HPDE6-E6E7 (cell line): Measurements from ENCODE around the gene HMX2.

Experiments
- DNase-seq: peaks from one replicate; pipeline ENCODE4 v3.0.0; 2011; ENCODE audit warnings: missing footprints; ENCODE audit errors: extremely low spot score

HMX2 gene

DNA sequence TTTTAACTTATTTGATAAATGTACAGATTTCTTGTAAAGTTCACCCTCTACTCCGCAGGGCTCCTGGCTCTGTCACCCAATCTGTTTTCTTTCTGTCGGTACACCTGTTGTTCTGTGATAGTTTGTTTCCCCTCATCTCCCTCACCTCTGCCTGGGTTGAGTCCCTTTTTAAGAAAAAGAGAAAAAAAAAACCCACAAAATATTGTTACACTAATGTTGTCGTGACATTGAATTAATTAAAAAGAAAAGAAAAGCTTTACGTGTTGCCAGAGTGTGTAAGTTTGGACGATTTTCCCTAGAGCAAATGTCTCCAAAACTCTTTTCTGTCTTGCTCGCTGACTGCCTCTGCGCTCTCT is 8.8 kb upstream of the HMX2 start:
- no peak for DNase-seq

DNA sequence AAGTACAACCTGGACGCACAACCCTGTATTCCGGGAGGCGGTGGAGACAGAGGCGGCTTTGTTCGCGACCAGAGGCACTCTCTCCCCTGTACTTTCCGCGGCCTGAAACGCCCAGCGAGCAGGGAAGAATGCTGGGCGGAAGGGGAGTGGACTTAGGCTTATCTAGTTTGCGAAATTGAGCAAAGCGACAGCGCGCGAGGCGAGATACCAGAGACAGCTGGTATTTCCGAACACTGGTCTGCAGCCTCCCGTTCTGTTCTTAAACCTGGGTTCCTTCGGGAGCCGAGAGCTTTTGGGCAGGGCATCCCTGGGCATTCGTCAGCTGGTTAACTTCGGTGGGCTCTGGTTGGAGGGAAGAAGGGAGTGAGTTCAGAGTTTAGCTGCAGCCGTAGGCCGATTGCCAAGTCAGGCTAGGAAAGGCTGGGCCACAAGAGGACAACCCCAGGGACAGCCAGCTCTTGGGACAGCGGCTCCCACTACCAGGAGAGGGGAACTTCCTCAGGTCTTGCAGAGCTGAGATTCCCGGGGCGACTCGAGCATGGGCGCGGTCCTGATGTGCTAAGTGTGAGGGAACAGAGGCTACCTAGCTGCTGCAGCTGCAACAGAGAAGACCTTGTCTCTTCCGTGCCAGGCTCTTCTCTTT is 8.3 kb upstream of the HMX2 start:
- no peak for DNase-seq

DNA sequence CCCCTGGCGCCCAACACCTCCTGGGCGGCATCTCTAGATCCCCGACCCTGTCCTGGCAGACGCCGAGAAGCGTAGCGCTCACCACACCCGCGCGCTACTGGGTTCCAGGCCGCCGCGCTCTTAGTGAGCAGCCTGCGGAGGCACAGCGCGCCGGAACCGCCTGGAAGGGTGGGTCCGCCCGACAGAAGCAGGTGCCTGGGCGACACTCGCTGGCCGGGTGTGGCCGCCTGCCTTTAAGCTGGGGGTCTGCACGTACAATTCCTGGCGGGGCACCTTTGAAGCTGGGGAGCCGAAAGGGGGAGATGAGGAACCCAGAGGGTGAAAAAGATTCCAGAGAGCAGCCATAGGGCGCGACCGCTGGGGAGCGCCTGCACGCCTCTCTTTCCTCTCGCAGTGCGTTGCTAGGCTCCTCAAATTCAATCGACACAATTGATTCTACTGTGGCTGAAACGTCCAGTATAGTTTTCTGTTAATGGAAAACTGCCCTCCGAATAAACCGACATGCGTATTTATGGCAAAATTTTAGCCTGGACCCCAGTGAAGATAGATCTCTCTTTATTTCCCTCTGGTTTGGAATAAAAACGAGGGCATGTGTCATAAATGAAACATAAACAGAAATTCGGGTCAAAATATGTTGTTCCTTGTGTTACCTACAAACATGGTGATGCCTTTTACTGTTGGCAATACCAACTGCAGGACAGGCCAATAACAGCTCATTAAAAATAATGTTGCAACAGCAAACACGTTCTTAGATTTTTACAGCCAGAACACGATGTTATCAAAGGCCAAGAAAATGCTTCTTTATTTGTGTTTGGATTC is 7.6 kb upstream of the HMX2 start:
- DNase-seq, result no peak

DNA sequence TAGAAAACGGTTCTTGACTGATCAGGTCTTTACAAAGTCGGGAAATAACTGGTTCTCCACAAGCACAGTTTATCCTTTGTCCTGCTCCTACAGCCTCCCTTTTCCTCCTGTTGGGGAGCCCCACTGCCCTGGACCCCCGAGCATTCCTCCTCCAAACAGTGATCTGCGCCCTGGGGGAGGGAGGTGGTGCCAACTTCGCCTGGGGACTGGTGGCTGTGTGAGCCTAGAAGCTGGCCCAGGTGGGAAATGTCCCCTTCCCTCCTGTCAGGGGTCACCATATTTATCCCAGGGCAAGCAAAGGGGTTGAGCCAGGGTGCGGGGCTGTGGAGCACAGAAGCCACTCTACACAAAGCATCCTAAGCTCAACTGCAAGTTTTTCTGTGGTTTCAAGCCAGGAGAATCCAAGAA is 6.9 kb upstream of the HMX2 start:
- DNase-seq, result no peak

DNA sequence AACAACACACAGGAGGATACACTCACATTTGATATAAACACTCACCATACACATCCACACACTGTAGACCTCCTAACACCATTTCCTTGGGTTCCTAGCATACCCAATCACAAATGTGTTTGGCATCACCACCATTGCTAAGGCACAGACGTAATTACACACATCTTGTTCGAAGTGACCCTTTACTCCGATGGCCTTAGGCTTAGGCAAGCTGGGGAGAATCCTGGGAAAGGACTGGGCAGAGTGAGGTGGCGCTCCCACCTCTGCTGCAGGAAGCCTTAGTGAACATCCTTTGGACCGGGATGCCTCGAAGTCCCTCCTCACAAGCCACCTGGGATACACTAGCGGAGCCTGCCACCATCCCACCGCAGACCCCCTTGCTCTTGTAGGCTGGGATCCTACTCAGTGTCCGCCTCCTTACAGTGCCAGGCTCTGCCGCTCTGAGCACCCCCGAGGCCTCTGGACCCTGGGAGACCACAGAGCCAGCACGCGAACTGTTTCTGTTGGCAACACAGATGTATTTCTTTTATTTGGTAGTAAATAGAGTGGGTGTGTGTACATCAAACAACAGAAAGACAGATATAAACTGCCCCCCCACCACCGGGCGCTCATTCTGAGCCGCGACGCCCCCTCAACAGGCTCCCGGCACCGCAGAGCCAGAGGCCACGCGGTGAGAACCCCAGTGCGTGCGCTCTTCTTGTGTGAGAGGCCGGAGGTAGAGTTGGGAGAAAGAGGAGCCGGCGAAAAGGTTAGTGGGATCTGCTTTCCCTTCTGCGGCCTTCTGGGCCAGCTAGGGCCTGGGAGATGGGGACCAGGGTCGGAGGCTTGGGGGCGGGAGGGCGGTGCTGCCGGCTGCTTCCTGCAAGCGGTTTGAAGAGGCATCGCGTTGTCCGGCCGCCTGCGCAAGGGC is 5.9 kb upstream of the HMX2 start:
- DNase-seq, result no peak

DNA sequence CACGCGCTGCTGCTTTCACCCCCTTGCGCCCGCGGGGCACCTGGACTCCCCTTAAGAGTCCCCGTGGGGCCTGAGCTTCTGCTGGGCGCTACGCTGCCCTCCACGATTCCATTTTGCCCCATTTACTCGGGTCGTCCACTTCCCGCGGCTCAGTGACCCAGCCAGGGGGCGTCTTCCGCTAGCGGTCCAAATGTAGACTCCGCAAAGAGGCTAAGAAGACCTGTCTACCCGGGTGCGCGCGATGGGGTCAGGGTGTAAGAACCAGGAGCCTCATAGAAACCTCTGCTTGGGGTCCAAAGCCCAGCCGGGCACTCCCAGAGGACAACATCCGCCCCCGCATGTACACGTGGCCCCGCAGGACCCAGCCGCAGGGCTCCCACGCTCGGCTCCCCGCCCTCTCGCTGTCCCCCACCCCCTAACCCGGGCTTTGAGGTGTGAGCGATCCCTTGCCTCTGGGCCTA is 5.2 kb upstream of the HMX2 start:
- DNase-seq, result no peak

DNA sequence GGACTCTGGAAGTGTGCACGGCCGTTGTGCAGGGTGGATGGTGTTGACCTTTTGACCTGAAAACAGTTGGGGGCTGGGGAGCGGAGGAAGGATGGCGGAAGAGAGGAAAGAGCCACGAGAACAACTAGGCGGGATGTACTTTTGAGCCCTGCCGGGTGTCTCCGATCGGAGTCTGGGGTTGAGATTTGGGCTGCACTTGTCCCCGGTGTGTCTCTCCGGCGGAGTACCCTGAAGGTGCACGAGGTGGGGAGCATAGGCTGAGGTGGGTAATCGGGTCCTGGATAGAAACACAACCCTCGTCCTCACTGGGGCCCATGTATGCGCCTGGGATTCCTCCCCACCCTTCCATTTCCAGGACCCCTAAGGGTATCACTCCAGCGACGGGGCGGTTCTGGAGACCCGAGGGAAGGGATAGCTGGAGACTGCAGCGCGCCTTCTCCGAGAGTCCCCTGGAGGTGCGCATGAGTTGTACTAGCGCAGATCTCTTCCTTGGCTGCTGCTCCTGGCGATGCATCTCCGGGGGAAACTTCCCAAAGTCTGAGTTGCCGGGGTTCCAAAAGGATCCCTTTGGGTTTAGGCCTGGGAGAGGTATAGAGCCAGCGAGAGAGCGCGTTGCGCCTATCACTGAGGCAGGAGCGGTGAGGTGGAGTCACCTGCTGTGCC is 4.6 kb upstream of the HMX2 start:
- no peak for DNase-seq

DNA sequence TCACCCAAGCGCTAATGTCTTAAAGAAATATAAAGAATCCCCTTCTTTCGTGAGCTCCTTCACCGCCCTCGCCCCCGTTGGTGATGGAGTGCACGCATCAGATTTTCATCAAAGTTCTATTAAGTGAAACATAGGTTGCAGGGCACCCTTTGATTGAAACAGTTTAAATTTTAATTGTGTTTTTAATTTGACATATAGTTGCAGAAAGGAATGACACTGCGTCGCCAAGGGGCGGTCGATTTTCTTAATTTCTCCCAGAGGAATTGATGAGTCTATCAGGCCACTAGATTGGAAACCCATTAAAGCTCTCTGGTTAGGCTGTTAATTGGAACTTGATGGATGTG is 4.1 kb upstream of the HMX2 start:
- no peak for DNase-seq

DNA sequence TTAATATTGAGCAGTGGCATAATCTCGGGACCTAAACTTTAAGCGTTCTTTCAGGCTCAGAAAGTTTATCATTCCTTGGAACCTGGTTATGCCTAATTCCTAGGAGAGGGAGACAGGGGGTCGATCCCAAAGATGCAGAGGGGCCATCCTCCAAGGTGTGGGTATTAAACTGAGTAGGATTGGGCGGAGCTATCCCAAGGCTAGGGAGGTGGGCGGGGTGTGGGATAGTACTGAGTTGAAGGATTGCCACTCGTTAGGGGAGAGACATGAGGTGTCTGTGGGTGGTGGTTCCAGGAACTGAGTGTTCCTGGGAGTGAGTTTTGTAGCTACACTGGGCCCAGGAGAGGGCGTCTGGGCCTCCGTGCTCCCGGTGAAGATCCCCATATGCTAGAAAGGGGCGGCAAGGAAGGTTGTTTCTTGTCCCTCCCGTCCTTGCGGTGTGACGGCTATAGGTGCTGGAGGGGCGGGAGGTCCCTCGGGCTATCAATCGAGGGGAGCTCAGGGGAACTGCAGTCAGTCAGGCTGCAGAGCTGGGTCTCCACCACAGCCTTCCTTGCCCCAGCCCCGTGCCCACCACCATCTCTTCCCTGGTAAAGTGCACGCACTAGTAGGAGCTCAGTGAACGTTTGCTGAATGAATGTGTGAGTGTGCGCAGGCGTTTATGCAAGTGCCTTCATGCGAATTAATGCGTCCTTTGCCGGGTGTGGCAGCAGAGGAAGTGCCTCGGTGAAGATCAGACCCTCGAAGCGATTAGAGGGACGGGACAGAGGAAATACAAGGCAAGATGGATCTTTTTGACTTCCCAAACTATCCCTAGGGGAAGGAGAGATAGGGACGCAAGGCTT is 3.0 kb upstream of the HMX2 start:
- DNase-seq, result no peak

DNA sequence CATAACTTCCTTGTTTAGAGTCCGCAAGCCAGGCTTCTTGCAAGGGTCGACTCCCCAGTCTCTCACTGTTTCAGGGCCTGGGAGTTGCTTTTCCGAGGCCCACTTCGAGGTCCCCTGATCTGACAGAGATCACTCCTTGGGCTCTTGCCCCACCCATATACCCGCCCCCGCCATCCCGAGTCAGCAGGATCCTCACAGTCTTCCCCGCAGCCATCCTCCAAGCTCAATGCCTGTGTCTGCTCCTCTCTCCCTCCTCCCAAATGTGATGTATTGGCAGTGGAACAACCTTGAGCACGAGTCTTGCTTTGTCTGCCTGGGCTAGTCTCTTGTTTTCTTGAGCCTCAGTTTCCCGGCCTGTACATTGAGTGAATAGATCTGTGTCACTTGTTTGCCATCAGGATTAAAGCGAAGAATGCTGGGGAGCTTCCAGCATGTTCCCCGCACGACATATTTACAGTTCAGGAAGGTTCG is 2.4 kb upstream of the HMX2 start:
- no peak for DNase-seq

DNA sequence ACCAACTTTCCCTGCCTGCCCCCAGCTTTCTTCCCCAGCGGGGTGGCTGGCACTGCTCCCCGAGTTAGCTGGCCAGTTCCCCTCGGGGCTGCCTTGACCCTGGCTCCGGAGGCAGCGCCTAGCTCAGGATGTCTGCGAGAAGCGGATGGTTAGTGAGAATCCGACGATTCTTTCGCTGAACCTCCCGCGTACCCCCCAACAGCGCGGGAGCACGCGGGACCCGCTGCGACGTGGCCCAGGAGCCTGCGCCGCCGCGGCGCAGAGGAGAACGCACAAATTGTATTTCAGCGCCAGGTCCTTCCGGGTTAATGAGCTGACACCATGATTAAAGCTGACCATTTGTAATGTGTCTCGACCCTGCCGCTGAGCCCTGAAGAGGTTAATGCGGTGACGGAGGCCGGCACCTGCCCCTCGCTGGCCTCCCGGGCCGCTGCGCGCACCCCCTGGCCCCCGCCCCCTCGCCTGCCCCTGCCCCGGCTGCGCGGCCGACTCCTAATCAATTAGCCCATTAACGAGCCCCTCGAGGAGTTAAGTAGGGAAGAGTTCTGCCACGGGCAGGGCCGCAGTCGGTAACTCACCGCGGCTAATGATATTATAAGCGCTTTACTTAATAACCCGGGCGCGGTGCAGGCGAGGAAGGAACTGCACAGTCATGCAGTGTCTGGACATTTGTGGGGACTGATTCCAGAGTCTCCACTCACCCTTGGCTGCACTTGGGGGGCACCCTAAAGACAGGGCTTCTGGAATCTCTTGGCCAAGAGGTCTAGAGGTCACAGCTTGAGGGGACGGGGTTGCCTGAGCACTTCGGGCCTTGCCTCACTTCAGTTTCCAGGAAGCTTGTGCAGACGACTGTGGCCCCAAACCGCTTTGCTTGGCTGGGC is 1.7 kb upstream of the HMX2 start:
- DNase-seq, result no peak

DNA sequence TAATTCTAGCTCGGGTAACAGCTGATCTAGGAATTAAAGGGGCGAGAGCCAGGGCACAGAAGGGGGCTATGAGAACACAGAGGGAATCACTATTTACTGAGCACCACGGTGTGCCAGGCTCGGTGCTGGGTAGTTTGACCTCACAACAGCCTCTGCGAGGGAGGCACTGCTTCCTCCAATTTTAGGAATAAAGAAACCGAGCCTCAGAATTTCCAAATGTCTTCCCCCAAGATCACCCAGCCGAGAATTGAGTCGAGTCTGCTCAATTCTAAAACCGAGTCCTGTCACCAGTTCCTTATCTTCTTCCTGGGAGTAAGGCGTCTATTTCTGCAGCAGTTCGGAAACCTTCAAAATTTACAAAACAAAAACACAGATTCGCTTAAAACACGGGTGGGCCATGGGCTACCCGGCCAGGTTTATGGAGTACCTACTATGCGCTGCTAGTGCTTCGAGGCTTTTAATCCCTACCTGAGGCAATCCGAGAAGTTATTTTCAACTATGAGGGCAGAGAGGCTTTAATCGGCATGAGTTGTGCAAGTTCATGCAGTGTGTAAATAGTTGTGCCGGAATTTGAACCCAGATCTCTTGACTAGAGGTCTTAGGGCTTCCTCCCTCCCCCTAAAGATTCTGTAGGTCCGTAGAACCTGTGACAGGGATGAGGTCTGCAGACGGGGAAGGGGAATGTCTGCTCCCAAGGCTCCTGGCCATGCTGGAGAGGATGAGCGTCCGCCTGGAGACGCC is 872 bp upstream of the HMX2 start:
- no peak for DNase-seq

DNA sequence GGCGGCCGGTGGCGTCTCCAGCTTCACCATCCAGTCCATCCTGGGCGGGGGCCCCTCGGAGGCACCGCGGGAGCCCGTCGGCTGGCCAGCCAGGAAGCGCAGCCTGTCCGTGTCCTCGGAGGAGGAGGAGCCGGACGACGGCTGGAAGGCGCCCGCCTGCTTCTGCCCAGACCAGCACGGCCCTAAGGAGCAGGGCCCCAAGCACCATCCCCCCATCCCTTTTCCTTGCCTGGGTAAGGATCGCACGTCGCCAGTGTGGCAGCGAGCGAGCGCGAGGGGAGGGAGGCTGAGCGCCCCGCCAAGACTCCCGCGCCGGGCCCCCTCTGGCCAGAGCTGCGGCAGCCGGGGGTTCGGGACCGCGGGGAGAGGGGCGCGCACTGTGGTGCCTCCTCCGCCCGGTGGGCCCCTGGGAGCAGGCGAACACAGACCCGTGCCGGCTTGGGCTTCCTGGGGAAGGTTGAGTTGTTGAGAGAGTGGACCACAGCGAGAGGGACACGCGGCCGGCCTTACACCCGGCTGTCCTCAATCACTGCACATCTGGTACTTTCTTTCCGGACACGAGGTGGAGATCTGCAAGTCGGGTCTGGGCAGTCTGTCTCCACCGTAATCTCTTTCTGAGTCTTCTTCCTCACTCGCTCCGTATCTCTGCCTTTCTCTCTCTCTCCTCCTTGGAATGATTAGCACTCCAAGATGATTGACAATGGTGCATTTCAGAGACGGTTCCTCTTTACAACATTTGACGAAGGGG is 652 bp downstream of the HMX2 start:
- DNase-seq, result no peak

DNA sequence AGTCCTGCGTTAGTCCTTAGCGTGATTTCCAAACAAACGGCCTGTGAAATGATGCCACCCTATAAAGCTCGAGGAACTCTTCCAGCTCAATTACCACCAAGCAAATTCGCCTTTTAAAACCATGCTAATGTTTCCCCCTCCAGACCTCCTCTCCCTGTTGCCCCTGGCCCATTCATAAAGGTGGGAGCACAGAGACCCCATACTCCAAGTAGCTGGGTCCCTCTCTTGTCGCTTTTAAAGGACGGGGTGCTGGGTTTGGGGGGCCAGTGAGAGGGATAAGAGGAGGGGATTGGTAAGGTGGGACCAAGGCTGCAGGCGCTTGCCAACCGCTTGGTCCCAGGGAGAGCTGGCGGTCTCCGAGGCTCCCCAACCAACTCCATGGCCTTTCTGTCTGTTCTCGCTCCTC is 1.2 kb downstream of the HMX2 start:
- DNase-seq, result no peak

DNA sequence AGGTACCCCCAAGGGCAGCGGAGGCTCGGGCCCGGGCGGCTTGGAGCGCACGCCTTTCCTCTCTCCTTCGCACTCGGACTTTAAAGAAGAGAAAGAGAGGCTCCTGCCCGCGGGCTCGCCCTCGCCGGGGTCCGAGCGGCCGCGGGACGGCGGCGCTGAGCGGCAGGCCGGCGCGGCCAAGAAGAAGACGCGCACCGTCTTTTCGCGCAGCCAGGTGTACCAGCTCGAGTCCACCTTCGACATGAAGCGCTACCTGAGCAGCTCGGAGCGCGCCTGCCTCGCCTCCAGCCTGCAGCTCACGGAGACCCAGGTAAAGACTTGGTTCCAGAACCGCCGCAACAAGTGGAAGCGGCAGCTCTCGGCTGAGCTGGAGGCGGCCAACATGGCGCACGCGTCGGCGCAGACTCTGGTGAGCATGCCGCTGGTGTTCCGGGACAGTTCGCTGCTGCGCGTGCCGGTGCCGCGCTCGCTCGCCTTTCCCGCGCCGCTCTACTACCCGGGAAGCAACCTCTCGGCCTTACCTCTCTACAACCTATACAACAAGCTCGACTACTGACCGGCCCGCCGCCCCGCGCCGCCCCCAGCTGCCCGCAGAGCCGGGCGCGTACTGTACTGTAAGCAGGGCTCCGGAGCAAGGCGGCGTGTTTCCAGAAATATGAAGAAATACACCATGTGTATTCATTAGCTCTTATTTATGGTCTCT is 1.8 kb downstream of the HMX2 start:
- DNase-seq, result no peak

DNA sequence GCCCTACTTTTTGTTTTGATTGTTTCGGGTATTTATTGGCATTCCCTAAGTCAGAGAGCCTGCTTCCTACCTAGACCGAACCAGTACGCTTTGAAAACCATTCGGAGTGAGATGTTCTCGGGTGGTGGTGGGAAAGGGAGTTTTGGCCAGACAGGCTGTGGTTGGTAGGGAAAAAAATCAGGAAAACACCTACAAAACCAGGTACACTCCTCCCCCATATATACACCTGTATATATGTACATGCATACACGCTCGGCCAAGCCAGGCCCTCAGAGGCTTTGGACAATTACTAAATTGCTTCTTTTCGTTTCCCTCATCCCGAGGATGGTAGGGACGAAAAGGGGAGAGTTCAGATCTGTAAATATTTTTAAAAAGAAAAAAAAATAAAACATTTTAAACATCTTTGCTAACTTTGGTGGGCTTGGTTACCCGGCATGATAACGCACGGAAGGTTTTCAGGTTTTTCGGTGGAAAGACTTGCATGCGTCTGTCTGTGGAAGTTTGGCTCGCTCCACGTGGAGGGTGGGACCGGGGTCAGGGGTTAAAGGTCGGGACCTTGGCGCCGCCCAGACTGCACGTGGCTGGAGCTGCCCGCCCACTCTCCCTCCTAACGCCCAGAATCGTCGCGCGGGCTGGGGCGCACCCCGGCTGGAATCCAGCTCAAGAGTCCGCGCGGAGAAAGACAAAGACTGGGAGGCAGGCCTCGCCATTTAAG is 2.5 kb downstream of the HMX2 start:
- DNase-seq, result no peak
